Measurements from ENCODE around the gene MAP7D3. TPM values are rescaled to one million over a fixed set of nuclear protein-coding genes. Genes with fewer than 3 reads are reported as not detected.
A peak's percentile ranks its signal among the peaks of the same experiment; 100 is the strongest.

MAP7D3 gene
- total and polyA plus RNA-seq, 9 of the 15 experiments (the other 6 are each of a cell fraction or from before 2014, with no cell fraction given) = 9.4 to 27.7 (median 14.0) TPM

DNA sequence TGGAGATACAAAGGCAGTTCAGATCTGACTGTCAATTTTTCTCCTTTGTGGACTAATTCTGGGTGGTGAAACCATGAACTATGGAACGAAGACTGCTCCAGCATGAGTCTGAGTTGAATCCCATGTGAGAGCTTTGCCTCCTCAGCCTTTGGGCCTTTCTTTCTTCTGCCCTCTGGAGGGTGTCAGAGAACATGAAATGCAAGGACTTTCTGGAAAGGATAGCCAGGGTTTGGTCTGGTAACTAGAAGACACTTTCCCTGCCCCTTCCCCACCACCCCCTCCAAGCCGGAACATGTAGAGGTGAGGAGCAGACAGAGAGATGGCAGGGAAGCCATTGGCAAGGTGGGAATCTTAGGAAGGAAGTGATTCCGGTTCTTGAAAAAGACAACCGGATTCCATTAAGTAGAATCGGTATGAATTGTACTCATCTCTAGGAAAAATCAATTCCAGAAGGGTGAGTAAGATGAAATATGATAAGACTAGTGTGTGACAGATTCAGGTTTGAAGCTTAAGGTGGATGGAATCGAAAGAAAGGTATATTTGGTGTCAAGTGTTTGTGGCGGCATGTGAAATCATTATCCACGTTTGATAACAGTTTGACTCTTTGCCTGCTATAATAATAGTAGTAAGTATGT is 84.9 kb downstream of the MAP7D3 start:
- H3K4me2 ChIP-seq (ENCODE audit: insufficient read depth, low read length) = no peak overlapping the region
- ATAC-seq = peak; percentile 71
- in situ Hi-C loops (cut with MboI) = loop anchor here (25.0 kb wide), 1 partner anchor 129 kb away; no protein-coding TSS in a partner anchor
- no peak for TF ChIP-seq CBX8 (IDR thresholded peaks at IDR 0.05; ENCODE audit: borderline replicate concordance, extremely low read depth, low read depth, low read length, poor library complexity, severe bottlenecking)
- no peak for TF ChIP-seq RBBP5 (IDR thresholded peaks at IDR 0.05; ENCODE audit: borderline replicate concordance, insufficient read depth, low read length, poor library complexity, severe bottlenecking)
- TF ChIP-seq RAD21 (CRISPR knock-in tag; conservative IDR thresholded peaks at IDR 0.05 in 1 of 2, IDR thresholded peaks at IDR 0.05 in 1 of 2) = peak; percentile 69
- TF ChIP-seq DEAF1 (CRISPR knock-in tag; IDR thresholded peaks at IDR 0.05) = peak; percentile 53
- TF ChIP-seq CHD1 (IDR thresholded peaks at IDR 0.05; ENCODE audit: low read length) = no peak
- TF ChIP-seq WHSC1 (IDR thresholded peaks at IDR 0.05; ENCODE audit: low read length) = no peak
- no peak for TF ChIP-seq ZBTB12 (CRISPR knock-in tag; IDR thresholded peaks at IDR 0.05)
- no peak for TF ChIP-seq NR4A1 (CRISPR knock-in tag; IDR thresholded peaks at IDR 0.05)
- TF ChIP-seq NR4A1 (tag; IDR thresholded peaks at IDR 0.05) = no peak
- TF ChIP-seq GTF2E2 (tag; IDR thresholded peaks at IDR 0.05) = no peak
- no peak for TF ChIP-seq CBX1 (IDR thresholded peaks at IDR 0.05; ENCODE audit: low read depth)
- no peak for TF ChIP-seq ZBTB33 (CRISPR knock-in tag; IDR thresholded peaks at IDR 0.05)
- no peak for TF ChIP-seq RBM34 (IDR thresholded peaks at IDR 0.05; ENCODE audit: borderline replicate concordance, insufficient read depth, low read length)
- TF ChIP-seq, protein P1, sequence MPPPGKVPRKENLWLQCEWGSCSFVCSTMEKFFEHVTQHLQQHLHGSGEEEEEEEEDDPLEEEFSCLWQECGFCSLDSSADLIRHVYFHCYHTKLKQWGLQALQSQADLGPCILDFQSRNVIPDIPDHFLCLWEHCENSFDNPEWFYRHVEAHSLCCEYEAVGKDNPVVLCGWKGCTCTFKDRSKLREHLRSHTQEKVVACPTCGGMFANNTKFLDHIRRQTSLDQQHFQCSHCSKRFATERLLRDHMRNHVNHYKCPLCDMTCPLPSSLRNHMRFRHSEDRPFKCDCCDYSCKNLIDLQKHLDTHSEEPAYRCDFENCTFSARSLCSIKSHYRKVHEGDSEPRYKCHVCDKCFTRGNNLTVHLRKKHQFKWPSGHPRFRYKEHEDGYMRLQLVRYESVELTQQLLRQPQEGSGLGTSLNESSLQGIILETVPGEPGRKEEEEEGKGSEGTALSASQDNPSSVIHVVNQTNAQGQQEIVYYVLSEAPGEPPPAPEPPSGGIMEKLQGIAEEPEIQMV (tag; conservative IDR thresholded peaks at IDR 0.05; ENCODE audit: low read depth) = no peak
- no peak for TF ChIP-seq DPF2 (IDR thresholded peaks at IDR 0.05)

More for the DNA sequence above, 84.9 kb downstream of the MAP7D3 start:
- BruUV-seq (replicated peaks) = no TSS peak
- H3K36me3 ChIP-seq (ENCODE audit: control insufficient read depth, insufficient read depth, low read length) = no peaks in the 10 kb centered on the region
- no peaks in the 10 kb centered on the region for H3K9me3 ChIP-seq (replicated peaks; ENCODE audit: control insufficient read depth, insufficient read depth, low read depth, low read length)
- H3K27me3 ChIP-seq (ENCODE audit: control insufficient read depth in 2 of 2, insufficient read depth in 2 of 2, low read length in 2 of 2) = peaks cover 16 to 31% of the 10 kb centered on the region in 2 experiments
- WGBS (ENCODE audit: insufficient coverage, low coverage, missing lambda C conversion rate) = 10% methylated on average over 8 of the region's 8 CpGs
- ChIA-PET CTCF (ENCODE audit: low intra/inter-chr PET ratio) (no interaction called here), POLR2A (interaction anchor here (1.2 kb wide), 1 partner anchor 138 kb away, joined by 3 read pairs; no protein-coding TSS in a partner anchor)
- no peak overlapping the region for H3K4me3 ChIP-seq
- H3K27ac ChIP-seq (ENCODE audit: extremely low read depth, low read depth, low read length) = no peak overlapping the region
- H3K9me1 ChIP-seq (ENCODE audit: control insufficient read depth, insufficient read depth, low read length) = no peaks in the 10 kb centered on the region
- H3K79me2 ChIP-seq (ENCODE audit: control insufficient read depth, insufficient read depth, low read length) = no peaks in the 10 kb centered on the region
- H3K4me1 ChIP-seq (replicated peaks in 1 of 2; ENCODE audit: control insufficient read depth in 2 of 2, insufficient read depth in 2 of 2, low read length in 2 of 2) = no peaks in the 10 kb centered on the region
- H4K20me1 ChIP-seq (replicated peaks; ENCODE audit: control insufficient read depth, insufficient read depth, low read length) = 0 out of 2 replicates have a peak, but pooled peaks cover 7% of the 10 kb centered on the region
- H3K9ac ChIP-seq (ENCODE audit: insufficient read depth in 1 of 2, low read depth in 2 of 2, low read length in 2 of 2) = no peak overlapping the region
- peak in 2 of 4 experiments; percentile 15 to 17 for DNase-seq (ENCODE audit: extremely low read depth in 1 of 4, low spot score in 3 of 4)
- no peak overlapping the region for H2AFZ ChIP-seq (ENCODE audit: low read depth, low read length)
- intact Hi-C loops (cut with micrococcal nuclease) = loop anchor here (1.0 to 10.0 kb wide), 5 partner anchors 42 to 528 kb away; partner anchors contain the start of gene HTATSF1
- FAIRE-seq = no peak
